ENCODE results near the gene SPDEF. TPM values are rescaled to one million over a fixed set of nuclear protein-coding genes. Genes with fewer than 3 reads are reported as not detected.

The SPDEF gene
- total RNA-seq, 4 donors from 2014 or later = 9.1 to 47.9 (median 28.7) TPM

GRCh38 chr6:34575326-34575725 lies 19.2 kb upstream of the SPDEF start:
- H3K4me3 ChIP-seq (ENCODE audit: low read depth, poor library complexity, severe bottlenecking) = no peak overlapping the region
- DNase-seq (ENCODE audit: low spot score in 2 of 2) = no peak
- WGBS, 2 donors = 79% methylated on average over 3 of the region's 3 CpGs
- TF ChIP-seq POLR2A (IDR thresholded peaks at IDR 0.05) = no peak
- no peak for TF ChIP-seq CTCF (IDR thresholded peaks at IDR 0.05)
- intact Hi-C loops (cut with DNase I; ENCODE audit: low total_unique reads) = no loop called here

- WGBS, 2 donors = 57 to 74% methylated on average over 9 to 10 of the region's 10 CpGs
- H3K4me3 ChIP-seq (ENCODE audit: low read depth, poor library complexity, severe bottlenecking) = no peak overlapping the region
- intact Hi-C loops (cut with DNase I; ENCODE audit: low total_unique reads) = no loop called here
- no peak for DNase-seq (ENCODE audit: low spot score in 2 of 2)
- TF ChIP-seq POLR2A (IDR thresholded peaks at IDR 0.05) = no peak
- no peak for TF ChIP-seq CTCF (IDR thresholded peaks at IDR 0.05)
These were observed 18.6 kb upstream of the SPDEF start for GRCh38 chr6:34574647-34575293.

GRCh38 chr6:34573567-34574183 lies 17.5 kb upstream of the SPDEF start:
- DNase-seq (ENCODE audit: low spot score in 2 of 2) = no peak
- H3K4me3 ChIP-seq (ENCODE audit: low read depth, poor library complexity, severe bottlenecking) = no peak overlapping the region
- 56 to 69% methylated on average over 8 of the region's 8 CpGs for WGBS, 2 donors
- intact Hi-C loops (cut with DNase I; ENCODE audit: low total_unique reads) = no loop called here
- no peak for TF ChIP-seq POLR2A (IDR thresholded peaks at IDR 0.05)
- TF ChIP-seq CTCF (IDR thresholded peaks at IDR 0.05) = no peak

- no peak overlapping the region for H3K4me3 ChIP-seq (ENCODE audit: low read depth, poor library complexity, severe bottlenecking)
- WGBS, 2 donors = 85 to 90% methylated on average over 6 of the region's 6 CpGs
- intact Hi-C loops (cut with DNase I; ENCODE audit: low total_unique reads) = no loop called here
- no peak for DNase-seq (ENCODE audit: low spot score in 2 of 2)
- TF ChIP-seq CTCF (IDR thresholded peaks at IDR 0.05) (no peak), POLR2A (IDR thresholded peaks at IDR 0.05) (no peak)
These were observed 16.5 kb upstream of the SPDEF start for GRCh38 chr6:34572585-34572984.

- WGBS, 2 donors = 71 to 81% methylated on average over 12 to 16 of the region's 16 CpGs
- DNase-seq (ENCODE audit: low spot score in 2 of 2) = no peak
- H3K4me3 ChIP-seq (ENCODE audit: low read depth, poor library complexity, severe bottlenecking) = no peak overlapping the region
- intact Hi-C loops (cut with DNase I; ENCODE audit: low total_unique reads) = no loop called here
- TF ChIP-seq POLR2A (IDR thresholded peaks at IDR 0.05) = no peak
- TF ChIP-seq CTCF (IDR thresholded peaks at IDR 0.05) = no peak
These were observed 15.9 kb upstream of the SPDEF start for GRCh38 chr6:34572021-34572420.

All from lower leg skin (tissue), 4 donors.